Trophoblast cell (in vitro differentiated cells and primary cell): ENCODE results near the gene MACROD2.

Experiments used
- DNase-seq, 2 donors: peaks; one replicate each; pipeline ENCODE4 v3.0.0-alpha.2; 2016
- H2AFZ ChIP-seq: 2 replicates; pipeline ENCODE4 v1.6.1; 2013; ENCODE audit warnings: low read length, moderate library complexity, mild to moderate bottlenecking; ENCODE audit not compliant: insufficient read depth, poor library complexity
- H2AK5ac ChIP-seq: 2 replicates; pipeline ENCODE4 v1.6.1; 2013; ENCODE audit warnings: mild to moderate bottlenecking, low read length
- H2BK120ac ChIP-seq: 2 replicates; pipeline ENCODE4 v1.6.1; 2013; ENCODE audit warnings: low read length, mild to moderate bottlenecking, moderate library complexity; ENCODE audit not compliant: insufficient read depth, poor library complexity
- H2BK12ac ChIP-seq: 2 replicates; pipeline ENCODE4 v1.6.1; 2013; ENCODE audit warnings: mild to moderate bottlenecking, low read length, moderate library complexity
- H2BK5ac ChIP-seq: 2 replicates; pipeline ENCODE4 v1.6.1; 2013; ENCODE audit warnings: low read length, low read depth, moderate library complexity, mild to moderate bottlenecking; ENCODE audit not compliant: poor library complexity
- H3K14ac ChIP-seq: 2 replicates; pipeline ENCODE4 v1.6.1; 2013; ENCODE audit warnings: mild to moderate bottlenecking, low read length
- H3K18ac ChIP-seq: 2 replicates; pipeline ENCODE4 v1.6.1; 2013; ENCODE audit warnings: mild to moderate bottlenecking, low read length
- H3K23ac ChIP-seq: 2 replicates; pipeline ENCODE4 v1.6.1; 2013; ENCODE audit warnings: low read length
- H3K27ac ChIP-seq: 2 replicates; pipeline ENCODE4 v1.5.1; 2013; ENCODE audit warnings: low read depth, mild to moderate bottlenecking, inconsistent platforms, low read length, moderate library complexity
- H3K27me3 ChIP-seq: 2 replicates; pipeline ENCODE4 v1.6.1; 2013; ENCODE audit warnings: inconsistent platforms, mild to moderate bottlenecking, low read length, moderate library complexity; ENCODE audit not compliant: insufficient read depth
- H3K36me3 ChIP-seq, 2 experiments: 1 replicate in 1 of 2; 2 replicates in 1 of 2; pipeline ENCODE4 v1.6.1; 2013; ENCODE audit warnings: low read length in 2 of 2, mild to moderate bottlenecking in 2 of 2, moderate library complexity in 1 of 2; ENCODE audit not compliant: insufficient read depth in 2 of 2, control insufficient read depth in 1 of 2
- H3K4ac ChIP-seq: 2 replicates; pipeline ENCODE4 v1.6.1; 2013; ENCODE audit warnings: low read depth, mild to moderate bottlenecking, low read length, moderate library complexity
- H3K4me1 ChIP-seq, 2 experiments: 1 replicate in 1 of 2; 2 replicates in 1 of 2; pipeline ENCODE4 v1.6.1; 2013; ENCODE audit warnings: low read length in 2 of 2, mild to moderate bottlenecking in 2 of 2, moderate library complexity in 1 of 2; ENCODE audit not compliant: insufficient read depth in 2 of 2, control insufficient read depth in 1 of 2
- H3K4me2 ChIP-seq: 2 replicates; pipeline ENCODE4 v1.6.1; 2013; ENCODE audit warnings: inconsistent platforms, mild to moderate bottlenecking, low read length, moderate library complexity
- H3K4me3 ChIP-seq: 2 replicates; pipeline ENCODE4 v1.5.1; 2013; ENCODE audit warnings: mild to moderate bottlenecking, low read depth, low read length, inconsistent platforms
- H3K79me1 ChIP-seq: one replicate; pipeline ENCODE4 v1.6.1; 2013; ENCODE audit warnings: low read length
- H3K79me2 ChIP-seq: 2 replicates; pipeline ENCODE4 v1.6.1; 2013; ENCODE audit warnings: low read length, mild to moderate bottlenecking; ENCODE audit not compliant: control insufficient read depth, insufficient read depth, poor library complexity
- H3K9ac ChIP-seq: 2 replicates; pipeline ENCODE4 v1.6.1; 2013; ENCODE audit warnings: mild to moderate bottlenecking, low read length
- H3K9me3 ChIP-seq: 2 replicates; pipeline ENCODE4 v1.6.1; 2013; ENCODE audit warnings: low read depth, mild to moderate bottlenecking, control low read depth, inconsistent platforms, low read length; ENCODE audit not compliant: insufficient read depth
- H4K12ac ChIP-seq: 2 replicates; pipeline ENCODE4 v1.6.1; 2013; ENCODE audit warnings: low read depth, mild to moderate bottlenecking, low read length, moderate library complexity
- H4K8ac ChIP-seq: 2 replicates; pipeline ENCODE4 v1.6.1; 2013; ENCODE audit warnings: low read depth, mild to moderate bottlenecking, low read length, moderate library complexity
- H4K91ac ChIP-seq: one replicate; pipeline ENCODE4 v1.6.1; 2013; ENCODE audit warnings: low read depth, mild to moderate bottlenecking, low read length, moderate library complexity
- WGBS: extraction: QIAGEN DNeasy Blood & Tissue Kit; methylation state at CpG from one replicate; pipeline ENCODE4 v1.1.7; 2013; ENCODE audit warnings: missing lambda C conversion rate; ENCODE audit not compliant: insufficient read length, insufficient coverage; ENCODE audit errors: extremely low coverage; 5-methylcytosine and 5-hydroxymethylcytosine counted together

Gene MACROD2

GRCh38 chr20:15214051-15214450 lies 1218.7 kb downstream of the MACROD2 start:
- H2BK5ac ChIP-seq: no peak overlapping the region
- H3K36me3 ChIP-seq: no peaks in the 10 kb centered on the region
- H3K4me3 ChIP-seq: no peak overlapping the region
- no peaks in the 10 kb centered on the region for H3K79me1 ChIP-seq
- no peaks in the 10 kb centered on the region for H3K27me3 ChIP-seq
- no peak overlapping the region for H2AK5ac ChIP-seq
- no peak for DNase-seq
- no peak overlapping the region for H2BK12ac ChIP-seq
- H3K4me2 ChIP-seq: no peak overlapping the region
- no peak overlapping the region for H3K9ac ChIP-seq
- H3K27ac ChIP-seq: no peak overlapping the region
- no peak overlapping the region for H3K4ac ChIP-seq
- H4K12ac ChIP-seq: no peak overlapping the region
- H4K91ac ChIP-seq: no peak overlapping the region
- no peak overlapping the region for H2BK120ac ChIP-seq
- H2AFZ ChIP-seq: no peak overlapping the region
- no peak overlapping the region for H3K23ac ChIP-seq
- no peaks in the 10 kb centered on the region for H3K79me2 ChIP-seq
- no CpG with 5 or more reads among the region's 1 CpG for WGBS
- no peaks in the 10 kb centered on the region for H3K9me3 ChIP-seq
- H4K8ac ChIP-seq: no peak overlapping the region
- no peaks in the 10 kb centered on the region for H3K4me1 ChIP-seq
- H3K18ac ChIP-seq: no peak overlapping the region
- H3K14ac ChIP-seq: no peak overlapping the region

- no peak overlapping the region for H4K12ac ChIP-seq
- no peak overlapping the region for H2BK120ac ChIP-seq
- no peak overlapping the region for H4K91ac ChIP-seq
- H3K27me3 ChIP-seq: no peaks in the 10 kb centered on the region
- no peak overlapping the region for H3K9ac ChIP-seq
- H3K36me3 ChIP-seq: no peaks in the 10 kb centered on the region
- H3K4me1 ChIP-seq: peaks cover 0 to 2% of the 10 kb centered on the region in 2 experiments
- H3K23ac ChIP-seq: no peak overlapping the region
- no peaks in the 10 kb centered on the region for H3K79me2 ChIP-seq
- H2AFZ ChIP-seq: no peak overlapping the region
- H2BK12ac ChIP-seq: no peak overlapping the region
- H2BK5ac ChIP-seq: no peak overlapping the region
- no peaks in the 10 kb centered on the region for H3K9me3 ChIP-seq
- no peak overlapping the region for H3K4me2 ChIP-seq
- DNase-seq: no peak
- no peak overlapping the region for H4K8ac ChIP-seq
- WGBS: no CpG with 5 or more reads among the region's 6 CpGs
- no peak overlapping the region for H3K4ac ChIP-seq
- H3K18ac ChIP-seq: no peak overlapping the region
- H3K27ac ChIP-seq: no peak overlapping the region
- H2AK5ac ChIP-seq: no peak overlapping the region
- H3K4me3 ChIP-seq: no peak overlapping the region
- H3K79me1 ChIP-seq: no peaks in the 10 kb centered on the region
- H3K14ac ChIP-seq: no peak overlapping the region
These were observed 1224.8 kb downstream of the MACROD2 start for GRCh38 chr20:15220009-15220656.

- H3K18ac ChIP-seq: no peak overlapping the region
- no peaks in the 10 kb centered on the region for H3K79me1 ChIP-seq
- H3K4me2 ChIP-seq: no peak overlapping the region
- H2BK120ac ChIP-seq: no peak overlapping the region
- H4K12ac ChIP-seq: no peak overlapping the region
- no peak overlapping the region for H2BK12ac ChIP-seq
- H2AFZ ChIP-seq: no peak overlapping the region
- no peaks in the 10 kb centered on the region for H3K79me2 ChIP-seq
- no peaks in the 10 kb centered on the region for H3K36me3 ChIP-seq
- no peak overlapping the region for H3K4me3 ChIP-seq
- no peak overlapping the region for H3K14ac ChIP-seq
- no peak overlapping the region for H3K9ac ChIP-seq
- peaks cover 0 to 2% of the 10 kb centered on the region in 2 experiments for H3K4me1 ChIP-seq
- no peaks in the 10 kb centered on the region for H3K27me3 ChIP-seq
- no peak overlapping the region for H4K91ac ChIP-seq
- H2BK5ac ChIP-seq: no peak overlapping the region
- H3K23ac ChIP-seq: no peak overlapping the region
- H3K4ac ChIP-seq: no peak overlapping the region
- H4K8ac ChIP-seq: no peak overlapping the region
- no peak for DNase-seq
- no peak overlapping the region for H3K27ac ChIP-seq
- H2AK5ac ChIP-seq: no peak overlapping the region
- no CpG with 5 or more reads among the region's 6 CpGs for WGBS
- H3K9me3 ChIP-seq: no peaks in the 10 kb centered on the region
These were observed 1225.7 kb downstream of the MACROD2 start for GRCh38 chr20:15220778-15221565.

GRCh38 chr20:15222502-15223330 lies 1227.4 kb downstream of the MACROD2 start:
- DNase-seq: no peak
- no peak overlapping the region for H4K91ac ChIP-seq

More at GRCh38 chr20:15222502-15223330, 1227.4 kb downstream of the MACROD2 start:
- H4K8ac ChIP-seq: no peak overlapping the region
- peaks cover 0 to 2% of the 10 kb centered on the region in 2 experiments for H3K4me1 ChIP-seq
- H3K9ac ChIP-seq: no peak overlapping the region
- H3K27ac ChIP-seq: no peak overlapping the region
- H3K36me3 ChIP-seq: no peaks in the 10 kb centered on the region
- H3K9me3 ChIP-seq: no peaks in the 10 kb centered on the region
- no peak overlapping the region for H4K12ac ChIP-seq
- no peaks in the 10 kb centered on the region for H3K79me1 ChIP-seq
- no peak overlapping the region for H3K14ac ChIP-seq
- no peaks in the 10 kb centered on the region for H3K79me2 ChIP-seq
- no CpG with 5 or more reads among the region's 5 CpGs for WGBS
- H3K4me3 ChIP-seq: no peak overlapping the region
- H2BK12ac ChIP-seq: no peak overlapping the region
- H2AK5ac ChIP-seq: no peak overlapping the region
- no peak overlapping the region for H3K23ac ChIP-seq
- H3K18ac ChIP-seq: no peak overlapping the region
- no peaks in the 10 kb centered on the region for H3K27me3 ChIP-seq
- no peak overlapping the region for H3K4me2 ChIP-seq
- no peak overlapping the region for H2BK5ac ChIP-seq
- no peak overlapping the region for H2AFZ ChIP-seq
- no peak overlapping the region for H2BK120ac ChIP-seq
- H3K4ac ChIP-seq: no peak overlapping the region
